ENCODE measurements around the gene RUNX2. TPM values are rescaled to one million over a fixed set of nuclear protein-coding genes. Genes with fewer than 3 reads are reported as not detected.

Gene RUNX2
- total and polyA plus RNA-seq, 8 donors = 0.80 to 18.7 (median 2.7) TPM; not detected in 1

DNA sequence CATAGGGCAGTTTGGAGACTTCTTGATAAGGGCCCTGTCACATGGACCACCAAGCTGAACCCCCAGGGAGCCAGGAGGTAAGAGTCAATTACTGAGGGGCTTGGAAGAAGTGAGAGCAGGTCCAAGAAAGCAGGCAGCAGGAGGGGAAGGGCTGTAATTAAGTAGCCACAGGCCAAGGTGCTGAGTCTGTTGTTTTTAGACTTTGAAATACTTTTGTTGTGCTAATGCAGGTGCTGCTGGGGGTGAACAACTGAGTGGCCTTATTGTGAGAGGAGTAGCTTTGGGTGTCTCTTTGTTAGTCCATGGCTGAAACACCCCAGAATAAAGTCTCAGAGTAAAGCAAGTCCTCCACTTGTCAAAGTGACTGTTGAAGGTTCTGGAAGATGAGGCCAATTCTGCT lies 316.6 kb downstream of the RUNX2 start:
- H3K27me3 ChIP-seq = peaks cover 0 to 20% (median 0%) of the 10 kb centered on the region in 3 donors
- H3K36me3 ChIP-seq = no peaks in the 10 kb centered on the region
- H3K4me3 ChIP-seq = no peak overlapping the region
- no peak overlapping the region for H3K27ac ChIP-seq
- H3K9me3 ChIP-seq = no peaks in the 10 kb centered on the region
- DNase-seq = no peak
- intact Hi-C loops (cut with DNase I; ENCODE audit: low total_unique reads) = no loop called here
- no peaks in the 10 kb centered on the region for H3K4me1 ChIP-seq
- TF ChIP-seq, protein P1, sequence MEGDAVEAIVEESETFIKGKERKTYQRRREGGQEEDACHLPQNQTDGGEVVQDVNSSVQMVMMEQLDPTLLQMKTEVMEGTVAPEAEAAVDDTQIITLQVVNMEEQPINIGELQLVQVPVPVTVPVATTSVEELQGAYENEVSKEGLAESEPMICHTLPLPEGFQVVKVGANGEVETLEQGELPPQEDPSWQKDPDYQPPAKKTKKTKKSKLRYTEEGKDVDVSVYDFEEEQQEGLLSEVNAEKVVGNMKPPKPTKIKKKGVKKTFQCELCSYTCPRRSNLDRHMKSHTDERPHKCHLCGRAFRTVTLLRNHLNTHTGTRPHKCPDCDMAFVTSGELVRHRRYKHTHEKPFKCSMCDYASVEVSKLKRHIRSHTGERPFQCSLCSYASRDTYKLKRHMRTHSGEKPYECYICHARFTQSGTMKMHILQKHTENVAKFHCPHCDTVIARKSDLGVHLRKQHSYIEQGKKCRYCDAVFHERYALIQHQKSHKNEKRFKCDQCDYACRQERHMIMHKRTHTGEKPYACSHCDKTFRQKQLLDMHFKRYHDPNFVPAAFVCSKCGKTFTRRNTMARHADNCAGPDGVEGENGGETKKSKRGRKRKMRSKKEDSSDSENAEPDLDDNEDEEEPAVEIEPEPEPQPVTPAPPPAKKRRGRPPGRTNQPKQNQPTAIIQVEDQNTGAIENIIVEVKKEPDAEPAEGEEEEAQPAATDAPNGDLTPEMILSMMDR (IDR thresholded peaks at IDR 0.05) = no peak
- TF ChIP-seq EP300 (IDR thresholded peaks at IDR 0.05) (no peak), POLR2A (IDR thresholded peaks at IDR 0.05) (no peak), POLR2AphosphoS5 (IDR thresholded peaks at IDR 0.05) (no peak)

DNA sequence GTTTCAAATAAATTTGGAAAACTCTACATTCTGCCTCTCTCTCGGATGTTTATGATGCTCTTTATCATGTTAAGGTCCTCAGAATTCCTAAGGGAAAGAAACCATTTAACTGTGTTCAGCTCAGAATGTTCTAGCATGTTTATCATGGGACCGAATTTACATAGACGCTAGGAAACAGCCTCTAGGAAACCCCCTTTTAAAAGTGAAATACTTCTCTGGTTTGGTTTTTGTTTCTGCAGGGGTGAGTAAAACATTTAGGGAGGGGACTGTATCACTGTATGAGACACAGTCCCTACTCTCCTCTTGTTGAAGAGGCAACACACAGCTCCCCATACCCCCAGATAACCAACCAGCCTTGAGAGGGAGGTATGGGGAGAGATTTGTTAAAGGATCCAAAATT lies 317.2 kb downstream of the RUNX2 start:
- Histone ChIP-seq H3K27ac (no peak overlapping the region), H3K27me3 (peaks cover 0 to 20% (median 0%) of the 10 kb centered on the region in 3 donors), H3K4me3 (no peak overlapping the region), H3K36me3 (no peaks in the 10 kb centered on the region), H3K9me3 (no peaks in the 10 kb centered on the region), H3K4me1 (no peaks in the 10 kb centered on the region)
- WGBS, 5 donors = 78 to 88% (median 83%) methylated on average over 3 of the region's 3 CpGs
- TF ChIP-seq, protein P1 (IDR thresholded peaks at IDR 0.05) = no peak
- no peak for TF ChIP-seq POLR2AphosphoS5 (IDR thresholded peaks at IDR 0.05)
- no peak for DNase-seq
- intact Hi-C loops (cut with DNase I; ENCODE audit: low total_unique reads) = no loop called here

DNA sequence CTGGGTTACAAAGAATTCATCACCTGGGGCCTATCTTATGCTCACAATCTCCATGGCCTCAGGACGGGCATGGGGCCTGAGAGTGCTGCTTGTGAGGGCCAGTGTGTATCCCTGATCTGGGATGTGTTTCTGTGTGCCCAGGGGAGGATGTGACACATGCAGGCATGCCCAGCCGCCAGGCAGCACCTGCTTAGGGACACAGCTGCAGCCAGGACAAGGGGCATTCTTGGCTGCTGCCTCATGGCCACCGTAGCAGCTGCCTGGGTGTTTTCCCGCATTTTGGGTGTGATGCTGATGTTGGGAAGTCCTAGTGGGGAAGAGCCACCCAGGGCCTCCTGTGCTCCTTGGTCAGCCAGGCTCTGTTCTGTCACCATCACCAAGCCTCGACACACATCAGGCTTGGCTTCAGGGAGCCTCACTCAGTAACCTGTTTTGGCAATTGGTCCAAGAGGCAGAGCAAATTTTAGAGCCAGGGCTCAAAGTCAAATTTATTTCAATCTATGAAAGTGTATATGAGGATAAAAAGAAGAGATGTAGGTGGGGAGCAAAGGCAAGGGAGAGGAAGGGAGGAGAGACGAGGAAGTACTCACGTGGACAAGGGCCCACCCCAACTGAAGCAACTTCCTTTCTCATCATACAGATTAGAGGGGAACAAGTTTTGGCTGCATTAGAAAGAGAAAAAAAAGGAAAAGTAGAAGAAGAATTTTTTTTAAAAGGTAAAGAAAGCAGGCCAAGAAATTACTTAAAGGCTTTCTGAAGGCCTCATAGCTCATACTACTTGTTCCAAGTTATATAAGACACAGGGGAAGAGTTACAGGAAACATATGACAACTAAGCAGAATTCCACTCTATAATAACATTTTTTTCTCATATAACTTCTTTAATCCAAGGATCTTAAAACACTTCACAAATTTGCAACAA lies 319.5 kb downstream of the RUNX2 start:
- H3K36me3 ChIP-seq = no peaks in the 10 kb centered on the region
- TF ChIP-seq, protein P1 (IDR thresholded peaks at IDR 0.05) = no peak
- TF ChIP-seq POLR2AphosphoS5 (IDR thresholded peaks at IDR 0.05) = no peak
- TF ChIP-seq POLR2A (IDR thresholded peaks at IDR 0.05) = no peak
- no peak for TF ChIP-seq EP300 (IDR thresholded peaks at IDR 0.05)
- no peak overlapping the region for H3K27ac ChIP-seq
- H3K4me3 ChIP-seq = no peak overlapping the region
- WGBS, 5 donors = 78 to 91% (median 88%) methylated on average over 7 of the region's 7 CpGs
- intact Hi-C loops (cut with DNase I; ENCODE audit: low total_unique reads) = no loop called here
- DNase-seq = peak in 1 of 2 donors; percentile 48
- peaks cover 0 to 20% (median 0%) of the 10 kb centered on the region in 3 donors for H3K27me3 ChIP-seq
- no peaks in the 10 kb centered on the region for H3K9me3 ChIP-seq
- no peaks in the 10 kb centered on the region for H3K4me1 ChIP-seq

DNA sequence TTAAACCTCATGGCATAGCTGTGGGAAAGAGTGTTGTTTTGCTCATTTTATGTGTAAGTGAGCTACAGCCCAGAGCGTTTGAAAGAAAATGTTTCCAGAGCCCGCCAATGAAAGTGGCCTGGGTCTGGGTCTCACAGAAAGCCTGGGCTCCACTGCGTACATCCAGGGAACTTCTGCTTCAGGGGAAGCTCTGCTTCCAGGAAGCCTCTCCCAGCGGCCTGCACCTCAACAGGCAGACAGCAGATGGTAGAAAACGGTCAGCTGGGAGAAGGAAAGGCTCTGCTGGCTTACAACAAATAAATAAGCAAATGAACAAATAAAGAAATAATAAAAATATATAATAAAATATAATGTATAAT lies 320.1 kb downstream of the RUNX2 start:
- no peaks in the 10 kb centered on the region for H3K36me3 ChIP-seq

More for the DNA sequence above, 320.1 kb downstream of the RUNX2 start:
- peaks cover 0 to 17% (median 0%) of the 10 kb centered on the region in 3 donors for H3K27me3 ChIP-seq
- H3K9me3 ChIP-seq = no peaks in the 10 kb centered on the region
- TF ChIP-seq POLR2A (IDR thresholded peaks at IDR 0.05) = no peak
- DNase-seq = no peak
- WGBS, 5 donors = 80 to 88% (median 87%) methylated on average over 5 of the region's 5 CpGs
- H3K4me3 ChIP-seq = no peak overlapping the region
- intact Hi-C loops (cut with DNase I; ENCODE audit: low total_unique reads) = no loop called here
- H3K27ac ChIP-seq = no peak overlapping the region
- H3K4me1 ChIP-seq = no peaks in the 10 kb centered on the region

All from stomach (tissue), 9 donors.